ENCODE results near the gene RAB25. TPM values are rescaled to one million over a fixed set of nuclear protein-coding genes. Genes with fewer than 3 reads are reported as not detected.

Gene RAB25
- polyA plus RNA-seq, 1 experiment: not detected

DNA sequence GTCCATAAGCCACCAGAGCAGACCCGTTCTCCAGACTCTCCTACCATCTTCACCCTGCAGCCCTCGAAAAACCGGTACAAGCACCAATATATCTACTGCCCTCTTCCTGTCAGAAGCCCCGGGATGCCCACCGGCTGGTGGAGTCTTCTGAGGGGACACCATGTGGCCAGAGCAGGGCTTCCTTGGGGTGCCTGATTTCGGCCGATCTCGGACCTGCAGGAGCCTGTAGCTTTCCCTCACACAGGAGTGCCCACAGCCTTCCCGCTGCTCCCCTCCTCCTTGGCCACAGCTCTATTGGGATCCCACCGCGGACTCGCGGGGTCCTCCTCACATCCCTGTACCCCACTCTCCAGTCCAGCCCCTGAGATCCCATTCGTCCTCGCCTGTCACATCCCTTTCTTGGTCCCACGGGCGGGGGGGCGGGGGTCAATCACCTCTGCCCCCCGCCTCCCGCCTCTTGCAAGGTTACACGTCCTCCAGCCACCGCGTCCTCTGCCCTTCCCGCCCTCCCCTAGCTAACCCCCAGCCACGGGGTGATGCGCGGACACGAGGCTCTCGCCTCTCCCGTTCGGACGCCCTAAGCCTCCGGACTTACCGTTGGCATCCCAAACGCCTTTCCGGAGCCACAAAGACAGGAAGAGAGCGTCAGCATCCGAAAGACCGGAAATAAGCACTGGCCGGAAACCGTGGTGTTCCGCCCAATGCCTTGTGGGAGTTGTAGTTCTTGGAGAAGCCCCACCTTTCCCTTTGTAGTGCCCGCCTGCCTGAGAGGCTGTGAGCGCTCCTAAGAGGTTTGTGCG is 40.5 kb upstream of the RAB25 start, which contains the start of gene SSR2:
TSS of gene SSR2 (minus strand) at position 659 of the 800 bp plus-strand sequence. CDS start 784 bp downstream, outside the sequence.
- TF ChIP-seq CTCF (IDR thresholded peaks at IDR 0.05; ENCODE audit: low read depth, low read length): no peak
- CTCF ChIA-PET: interaction anchor here (1.5 to 2.0 kb wide), 2 partner anchors 11 to 46 kb away, joined by 5 to 8 read pairs; no protein-coding TSS in a partner anchor
- H3K27ac ChIP-seq (ENCODE audit: low read depth, low read length): peak within 1 kb of the TSS; percentile 65
- H3K4me3 ChIP-seq (ENCODE audit: low read depth, low read length): peak within 1 kb of the TSS; percentile 91
- peak; percentile 83 for DNase-seq (ENCODE audit: low read depth, low spot score)
- no peaks in the 10 kb centered on the region for H3K27me3 ChIP-seq (ENCODE audit: control insufficient read depth, insufficient read depth, low read length)
- no peaks in the 10 kb centered on the region for H3K9me3 ChIP-seq (ENCODE audit: control insufficient read depth, insufficient read depth, low read length)
- POLR2A ChIA-PET: interaction anchor here (1.0 kb wide), 1 partner anchor 80 kb away, joined by 3 read pairs; no protein-coding TSS in a partner anchor

GRCh38 chr1:156021093-156021428 is 39.9 kb upstream of the RAB25 start:
- Histone ChIP-seq H3K9me3 (ENCODE audit: control insufficient read depth, insufficient read depth, low read length) (no peaks in the 10 kb centered on the region), H3K27me3 (ENCODE audit: control insufficient read depth, insufficient read depth, low read length) (no peaks in the 10 kb centered on the region), H3K27ac (ENCODE audit: low read depth, low read length) (no peak overlapping the region), H3K4me3 (ENCODE audit: low read depth, low read length) (peak overlapping the region; percentile 91)
- TF ChIP-seq CTCF (IDR thresholded peaks at IDR 0.05; ENCODE audit: low read depth, low read length): no peak
- no peak for DNase-seq (ENCODE audit: low read depth, low spot score)
- POLR2A ChIA-PET: no interaction called here
- CTCF ChIA-PET: interaction anchor here (1.5 to 2.0 kb wide), 2 partner anchors 10 to 46 kb away, joined by 5 to 8 read pairs; no protein-coding TSS in a partner anchor

GRCh38 chr1:156021954-156022353 is 39.0 kb upstream of the RAB25 start:
- H3K9me3 ChIP-seq (ENCODE audit: control insufficient read depth, insufficient read depth, low read length): no peaks in the 10 kb centered on the region
- no peak overlapping the region for H3K4me3 ChIP-seq (ENCODE audit: low read depth, low read length)
- H3K27ac ChIP-seq (ENCODE audit: low read depth, low read length): no peak overlapping the region
- no peaks in the 10 kb centered on the region for H3K27me3 ChIP-seq (ENCODE audit: control insufficient read depth, insufficient read depth, low read length)
- no peak for TF ChIP-seq CTCF (IDR thresholded peaks at IDR 0.05; ENCODE audit: low read depth, low read length)
- DNase-seq (ENCODE audit: low read depth, low spot score): no peak
- POLR2A ChIA-PET: no interaction called here
- CTCF ChIA-PET: no interaction called here

- no peak overlapping the region for H3K27ac ChIP-seq (ENCODE audit: low read depth, low read length)
- no peak for DNase-seq (ENCODE audit: low read depth, low spot score)
- H3K9me3 ChIP-seq (ENCODE audit: control insufficient read depth, insufficient read depth, low read length): no peaks in the 10 kb centered on the region
- no peaks in the 10 kb centered on the region for H3K27me3 ChIP-seq (ENCODE audit: control insufficient read depth, insufficient read depth, low read length)
- ChIA-PET POLR2A (no interaction called here), CTCF (interaction anchor here (2.0 kb wide), 1 partner anchor 42 kb away, joined by 9 read pairs; no protein-coding TSS in a partner anchor)
- no peak for TF ChIP-seq CTCF (IDR thresholded peaks at IDR 0.05; ENCODE audit: low read depth, low read length)
- no peak overlapping the region for H3K4me3 ChIP-seq (ENCODE audit: low read depth, low read length)
Measured at GRCh38 chr1:156024801-156025200, 36.2 kb upstream of the RAB25 start.

DNA sequence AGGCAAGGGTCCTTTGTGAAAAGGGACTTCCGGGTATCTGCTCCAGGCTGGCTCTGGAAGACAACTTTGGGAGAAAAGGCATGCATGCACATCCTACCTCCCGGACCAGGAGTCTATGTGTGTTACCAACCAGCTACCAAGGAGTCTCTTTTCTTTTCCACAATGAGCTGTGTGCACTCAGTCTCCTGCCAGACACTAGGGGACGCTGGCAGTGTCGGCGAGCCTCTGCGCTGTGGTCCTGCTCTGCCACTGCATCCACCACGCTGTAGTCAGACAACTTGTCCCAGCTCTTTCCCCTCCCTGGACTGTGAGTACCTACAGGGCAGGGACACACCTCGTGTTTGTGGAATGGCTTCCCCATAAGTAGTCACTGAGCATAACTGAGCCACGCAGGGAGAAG is 35.1 kb upstream of the RAB25 start:
- ChIA-PET CTCF (interaction anchor here (0.5 to 2.0 kb wide), 12 partner anchors 9 to 344 kb away, joined by 3 to 9 read pairs (median 3); no protein-coding TSS in a partner anchor), POLR2A (interaction anchor here (0.6 to 0.7 kb wide), 2 partner anchors 57 to 266 kb away, joined by 3 to 5 read pairs; no protein-coding TSS in a partner anchor)
- Histone ChIP-seq H3K4me3 (ENCODE audit: low read depth, low read length) (no peak overlapping the region), H3K27me3 (ENCODE audit: control insufficient read depth, insufficient read depth, low read length) (no peaks in the 10 kb centered on the region), H3K9me3 (ENCODE audit: control insufficient read depth, insufficient read depth, low read length) (no peaks in the 10 kb centered on the region), H3K27ac (ENCODE audit: low read depth, low read length) (no peak overlapping the region)
- TF ChIP-seq CTCF (IDR thresholded peaks at IDR 0.05; ENCODE audit: low read depth, low read length): peak; percentile 71
- no peak for DNase-seq (ENCODE audit: low read depth, low spot score)

Data from AG04450 (cell line).